ENCODE results near the gene BMERB1. TPM values are rescaled to one million over a fixed set of nuclear protein-coding genes. Genes with fewer than 3 reads are reported as not detected.
"Not testable (repeated sequence)": the region's sequence is repeated elsewhere in the genome, so short reads cannot be mapped to it uniquely, and the experiment has no call there.

BMERB1 gene
- total RNA-seq, 2 donors from 2014 or later, result 6.3 to 10.4 TPM

DNA sequence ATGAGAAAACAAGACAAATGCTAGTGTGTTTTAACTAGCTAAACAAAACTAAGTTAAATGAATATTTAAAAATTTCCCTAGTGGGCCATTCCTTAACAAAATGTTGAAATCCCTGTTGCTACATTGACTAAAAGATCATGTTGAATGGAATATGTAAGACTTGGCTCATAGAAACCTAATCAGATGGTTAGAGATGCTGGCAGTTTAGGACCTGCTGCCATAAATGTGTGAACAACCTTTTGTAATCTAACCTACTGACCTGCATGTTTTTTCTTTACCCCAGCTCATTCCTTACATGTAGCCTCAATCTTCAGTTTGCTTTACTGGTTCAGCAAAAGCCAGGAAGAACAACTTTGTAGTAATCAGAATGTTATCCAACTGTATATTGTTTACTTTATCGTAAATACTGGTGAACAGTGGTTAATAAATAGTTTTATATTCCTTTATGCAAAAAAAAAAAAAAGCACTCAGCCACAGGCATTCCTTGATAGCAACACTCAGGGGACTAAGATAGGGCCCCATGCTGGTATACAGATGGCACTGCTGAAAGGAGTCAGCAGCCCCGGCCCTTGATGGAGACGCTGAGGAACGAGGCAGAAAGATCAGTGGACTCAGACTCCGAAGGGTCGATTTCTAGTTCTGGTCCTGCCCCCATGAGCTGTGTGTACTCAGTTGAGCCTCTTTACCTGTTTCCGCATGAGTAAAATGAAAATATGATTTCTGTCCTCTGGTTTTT, 130.4 kb downstream of the BMERB1 start:
- DNase-seq, result no peak
- Histone ChIP-seq H3K9me3 (ENCODE audit: control insufficient read depth, low read length) (no peaks in the 10 kb centered on the region), H3K9ac (ENCODE audit: extremely low read depth, low read length, poor library complexity, severe bottlenecking) (no peak overlapping the region), H3K36me3 (ENCODE audit: control insufficient read depth, insufficient read depth, low read length) (no peaks in the 10 kb centered on the region), H3K27me3 (ENCODE audit: control insufficient read depth, insufficient read depth, low read length, poor library complexity, severe bottlenecking) (no peaks in the 10 kb centered on the region), H3K27ac (ENCODE audit: low read depth, low read length) (no peak overlapping the region), H3K4me3 (ENCODE audit: low read length) (no peak overlapping the region), H3K4me1 (ENCODE audit: control insufficient read depth, insufficient read depth, low read length) (no peaks in the 10 kb centered on the region)
- Mint-ChIP-seq H3K9me3 (peaks cover 6% of the 10 kb centered on the region), H3K36me3 (ENCODE audit: low read depth) (no peaks in the 10 kb centered on the region), H3K27me3 (ENCODE audit: insufficient read depth) (peaks cover 4% of the 10 kb centered on the region), H3K4me3 (no peak overlapping the region), H3K4me1 (peaks cover 11% of the 10 kb centered on the region), H3K27ac (no peak overlapping the region)
- TF ChIP-seq, protein P1, sequence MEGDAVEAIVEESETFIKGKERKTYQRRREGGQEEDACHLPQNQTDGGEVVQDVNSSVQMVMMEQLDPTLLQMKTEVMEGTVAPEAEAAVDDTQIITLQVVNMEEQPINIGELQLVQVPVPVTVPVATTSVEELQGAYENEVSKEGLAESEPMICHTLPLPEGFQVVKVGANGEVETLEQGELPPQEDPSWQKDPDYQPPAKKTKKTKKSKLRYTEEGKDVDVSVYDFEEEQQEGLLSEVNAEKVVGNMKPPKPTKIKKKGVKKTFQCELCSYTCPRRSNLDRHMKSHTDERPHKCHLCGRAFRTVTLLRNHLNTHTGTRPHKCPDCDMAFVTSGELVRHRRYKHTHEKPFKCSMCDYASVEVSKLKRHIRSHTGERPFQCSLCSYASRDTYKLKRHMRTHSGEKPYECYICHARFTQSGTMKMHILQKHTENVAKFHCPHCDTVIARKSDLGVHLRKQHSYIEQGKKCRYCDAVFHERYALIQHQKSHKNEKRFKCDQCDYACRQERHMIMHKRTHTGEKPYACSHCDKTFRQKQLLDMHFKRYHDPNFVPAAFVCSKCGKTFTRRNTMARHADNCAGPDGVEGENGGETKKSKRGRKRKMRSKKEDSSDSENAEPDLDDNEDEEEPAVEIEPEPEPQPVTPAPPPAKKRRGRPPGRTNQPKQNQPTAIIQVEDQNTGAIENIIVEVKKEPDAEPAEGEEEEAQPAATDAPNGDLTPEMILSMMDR (conservative IDR thresholded peaks at IDR 0.05), result no peak
- WGBS, 2 experiments (ENCODE audit: insufficient coverage in 1 of 2, insufficient read length in 1 of 2), result 83 to 89% methylated on average over 6 of the region's 7 CpGs

DNA sequence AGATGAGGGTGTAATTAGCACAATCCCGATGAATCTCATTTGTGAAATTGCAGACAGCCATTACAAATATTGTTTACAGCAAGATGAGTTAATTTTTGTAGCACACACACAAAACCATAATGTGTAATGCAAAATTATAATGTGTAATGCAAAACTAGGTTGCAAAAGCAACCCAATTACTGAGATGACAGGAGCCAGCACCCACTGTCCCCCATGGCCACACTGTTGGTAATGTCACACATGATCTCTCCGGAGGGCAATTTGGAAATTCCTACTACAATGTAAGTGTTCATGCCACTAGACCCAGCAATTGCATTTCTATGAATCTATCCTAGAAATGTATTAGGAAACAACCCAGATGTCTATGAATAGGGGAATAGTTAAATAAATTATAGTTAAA, 131.7 kb downstream of the BMERB1 start:
- Mint-ChIP-seq H3K36me3 (ENCODE audit: low read depth) (no peaks in the 10 kb centered on the region), H3K9me3 (peaks cover 6% of the 10 kb centered on the region), H3K4me3 (no peak overlapping the region), H3K27me3 (ENCODE audit: insufficient read depth) (no peaks in the 10 kb centered on the region), H3K27ac (no peak overlapping the region), H3K4me1 (peaks cover 13% of the 10 kb centered on the region)
- no peaks in the 10 kb centered on the region for H3K9me3 ChIP-seq (ENCODE audit: control insufficient read depth, low read length)
- no peak overlapping the region for H3K4me3 ChIP-seq (ENCODE audit: low read length)
- no peak overlapping the region for H3K9ac ChIP-seq (ENCODE audit: extremely low read depth, low read length, poor library complexity, severe bottlenecking)
- H3K27ac ChIP-seq (ENCODE audit: low read depth, low read length), result no peak overlapping the region
- no peak for DNase-seq
- H3K27me3 ChIP-seq (ENCODE audit: control insufficient read depth, insufficient read depth, low read length, poor library complexity, severe bottlenecking), result no peaks in the 10 kb centered on the region
- WGBS, 2 experiments (ENCODE audit: insufficient coverage in 1 of 2, insufficient read length in 1 of 2), result 86% methylated on average over 2 of the region's 2 CpGs; no CpG with 5 or more reads in 1 of the 2 experiments
- no peaks in the 10 kb centered on the region for H3K4me1 ChIP-seq (ENCODE audit: control insufficient read depth, insufficient read depth, low read length)
- no peaks in the 10 kb centered on the region for H3K36me3 ChIP-seq (ENCODE audit: control insufficient read depth, insufficient read depth, low read length)
- TF ChIP-seq, protein P1 (conservative IDR thresholded peaks at IDR 0.05), result no peak

DNA sequence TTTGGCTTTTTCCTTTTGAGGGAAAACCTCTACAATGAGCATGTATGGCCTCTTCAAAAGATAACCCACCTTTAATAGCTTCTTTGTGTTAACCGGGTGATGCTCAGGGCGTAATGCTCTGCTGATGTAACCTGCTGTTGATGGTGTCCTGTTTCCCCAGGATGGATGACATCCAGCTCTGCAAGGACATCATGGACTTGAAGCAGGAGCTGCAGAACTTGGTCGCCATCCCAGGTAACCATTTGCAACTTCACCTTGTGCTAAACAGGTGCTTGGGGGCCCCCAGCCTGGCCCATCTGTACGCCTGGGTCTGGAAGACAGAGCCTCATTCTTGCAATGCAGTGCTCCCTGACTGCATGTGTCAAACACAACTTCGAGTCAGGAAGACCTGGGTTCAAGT, 133.4 kb downstream of the BMERB1 start:
- Mint-ChIP-seq H3K36me3 (ENCODE audit: low read depth) (no peaks in the 10 kb centered on the region), H3K9me3 (peaks cover 7% of the 10 kb centered on the region), H3K27ac (no peak overlapping the region), H3K4me1 (peaks cover 24% of the 10 kb centered on the region), H3K4me3 (no peak overlapping the region), H3K27me3 (ENCODE audit: insufficient read depth) (no peaks in the 10 kb centered on the region)
- no peaks in the 10 kb centered on the region for H3K9me3 ChIP-seq (ENCODE audit: control insufficient read depth, low read length)
- WGBS, 2 experiments (ENCODE audit: insufficient coverage in 1 of 2, insufficient read length in 1 of 2), result 95 to 98% methylated on average over 5 of the region's 5 CpGs
- H3K4me3 ChIP-seq (ENCODE audit: low read length), result no peak overlapping the region
- no peaks in the 10 kb centered on the region for H3K36me3 ChIP-seq (ENCODE audit: control insufficient read depth, insufficient read depth, low read length)
- H3K27ac ChIP-seq (ENCODE audit: low read depth, low read length), result no peak overlapping the region
- no peaks in the 10 kb centered on the region for H3K4me1 ChIP-seq (ENCODE audit: control insufficient read depth, insufficient read depth, low read length)
- TF ChIP-seq, protein P1 (conservative IDR thresholded peaks at IDR 0.05), result no peak
- no peak overlapping the region for H3K9ac ChIP-seq (ENCODE audit: extremely low read depth, low read length, poor library complexity, severe bottlenecking)
- no peaks in the 10 kb centered on the region for H3K27me3 ChIP-seq (ENCODE audit: control insufficient read depth, insufficient read depth, low read length, poor library complexity, severe bottlenecking)
- DNase-seq, result no peak

DNA sequence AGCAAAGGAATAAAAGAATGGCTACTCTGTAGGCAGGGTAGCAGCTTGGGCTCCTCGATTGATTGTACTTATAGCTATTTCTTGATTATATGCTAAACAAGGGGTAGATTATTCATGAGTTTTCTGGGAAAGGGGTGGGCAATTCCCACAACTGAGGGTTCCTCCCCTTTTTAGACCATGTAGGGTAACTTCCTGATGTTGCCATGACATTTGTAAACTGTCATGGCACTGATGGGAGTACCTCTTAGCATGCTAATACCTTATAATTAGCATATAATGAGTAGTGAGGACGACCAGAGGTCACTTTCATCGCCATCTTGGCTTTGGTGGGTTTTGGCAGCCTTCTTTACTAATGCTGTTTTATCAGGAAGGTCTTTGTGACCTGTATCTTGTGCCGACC, 136.3 kb downstream of the BMERB1 start:
- not testable (repeated sequence) for DNase-seq; H3K9me3 ChIP-seq (ENCODE audit: control insufficient read depth, low read length); H3K9ac ChIP-seq (ENCODE audit: extremely low read depth, low read length, poor library complexity, severe bottlenecking); H3K27me3 ChIP-seq (ENCODE audit: control insufficient read depth, insufficient read depth, low read length, poor library complexity, severe bottlenecking); H3K4me3 ChIP-seq (ENCODE audit: low read length); H3K27ac ChIP-seq (ENCODE audit: low read depth, low read length); H3K27ac Mint-ChIP-seq; H3K36me3 Mint-ChIP-seq (ENCODE audit: low read depth); H3K36me3 ChIP-seq (ENCODE audit: control insufficient read depth, insufficient read depth, low read length); H3K4me3 Mint-ChIP-seq; H3K27me3 Mint-ChIP-seq (ENCODE audit: insufficient read depth); H3K9me3 Mint-ChIP-seq; H3K4me1 ChIP-seq (ENCODE audit: control insufficient read depth, insufficient read depth, low read length)
- peaks cover 18% of the 10 kb centered on the region for H3K4me1 Mint-ChIP-seq
- WGBS, 2 experiments (ENCODE audit: insufficient coverage in 1 of 2, insufficient read length in 1 of 2), result 77 to 86% methylated on average over 3 to 4 of the region's 4 CpGs
